Cardiac muscle cell (in vitro differentiated cells and primary cell): ENCODE measurements around the gene SELENOP. TPM values are rescaled to one million over a fixed set of nuclear protein-coding genes. Genes with fewer than 3 reads are reported as not detected.

ENCODE experiments used
- DNase-seq, 2 donors: peaks; one replicate each; pipeline versions ENCODE4 v3.0.0 to v3.0.0-alpha.2; 2010 to 2017; ENCODE audit warnings: low read depth in 1 of 2, low spot score in 1 of 2
- H3K27ac ChIP-seq: fragments of 200-600 bp; sonication (generic); 2 replicates; pipeline ENCODE4 v1.5.1; 2016
- H3K27me3 ChIP-seq: fragments of 200-600 bp; sonication (generic); 2 replicates; pipeline ENCODE4 v1.6.0; 2016; ENCODE audit warnings: control low read depth
- H3K36me3 ChIP-seq: fragments of 200-600 bp; sonication (generic); 2 replicates; pipeline ENCODE4 v1.5.1; 2016; ENCODE audit warnings: control low read depth
- H3K4me1 ChIP-seq: fragments of 200-600 bp; sonication (generic); 2 replicates; pipeline ENCODE4 v1.8.1; 2017; ENCODE audit warnings: low read depth, mild to moderate bottlenecking, mixed run types
- H3K4me3 ChIP-seq: fragments of 200-600 bp; sonication (generic); 2 replicates; pipeline ENCODE4 v1.5.1; 2016; ENCODE audit warnings: mild to moderate bottlenecking
- H3K9me3 ChIP-seq: fragments of 200-600 bp; sonication (generic); 2 replicates; pipeline ENCODE4 v1.5.1; 2017; ENCODE audit warnings: low read depth, mild to moderate bottlenecking, control low read depth
- CTCF ChIP-seq: IDR thresholded peaks from 2 replicates; pipeline ENCODE4 v1.5.1; 2012; ENCODE audit warnings: low read depth, mild to moderate bottlenecking, low read length
- polyA plus RNA-seq: library from polyadenylated mRNA; unstranded; fragments of >200 nt; fragmentation: Nextera tagmentation; extraction: Ambion mirVana; gene quantifications from 2 replicates; pipeline ENCODE4 v1.2.1, GENCODE V29; 2016
- total RNA-seq: library from RNA; depleted of rRNA; stranded (reverse); fragments of >200 nt; gene quantifications from 2 replicates; pipeline ENCODE4 v1.2.3, GENCODE V29; 2016

SELENOP gene
- total and polyA plus RNA-seq, 2 experiments from 2014 or later = 71.0 to 72.7 TPM

- no peaks in the 10 kb centered on the region for H3K9me3 ChIP-seq
- TF ChIP-seq CTCF = no peak
- no peak overlapping the region for H3K4me3 ChIP-seq
- no peak overlapping the region for H3K27ac ChIP-seq
- DNase-seq = no peak
- H3K36me3 ChIP-seq = no peaks in the 10 kb centered on the region
- H3K4me1 ChIP-seq = no peaks in the 10 kb centered on the region
- H3K27me3 ChIP-seq = no peaks in the 10 kb centered on the region
Observed at GRCh38 chr5:42760426-42760825, 51.3 kb downstream of the SELENOP start.

- H3K4me3 ChIP-seq = no peak overlapping the region
- no peak for DNase-seq
- H3K27me3 ChIP-seq = no peaks in the 10 kb centered on the region
- no peaks in the 10 kb centered on the region for H3K36me3 ChIP-seq
- no peak for TF ChIP-seq CTCF
- H3K4me1 ChIP-seq = no peaks in the 10 kb centered on the region
- no peaks in the 10 kb centered on the region for H3K9me3 ChIP-seq
- H3K27ac ChIP-seq = no peak overlapping the region
Observed at GRCh38 chr5:42759456-42759855, 52.2 kb downstream of the SELENOP start.

GRCh38 chr5:42756606-42757601 lies 54.8 kb downstream of the SELENOP start, which contains the start of gene CCDC152:
CCDC152 (plus strand) TSS chr5:42756818; CDS start chr5:42759122, 2,304 bp downstream.
- no peak within 1 kb of the TSS for H3K27ac ChIP-seq
- no peaks in the 10 kb centered on the region for H3K9me3 ChIP-seq
- H3K4me1 ChIP-seq = no peaks in the 10 kb centered on the region
- DNase-seq = peak; percentile 19 to 47
- no peak for TF ChIP-seq CTCF
- no peaks in the 10 kb centered on the region for H3K27me3 ChIP-seq
- H3K36me3 ChIP-seq = no peaks in the 10 kb centered on the region
- peak within 1 kb of the TSS; percentile 30 for H3K4me3 ChIP-seq

DNA sequence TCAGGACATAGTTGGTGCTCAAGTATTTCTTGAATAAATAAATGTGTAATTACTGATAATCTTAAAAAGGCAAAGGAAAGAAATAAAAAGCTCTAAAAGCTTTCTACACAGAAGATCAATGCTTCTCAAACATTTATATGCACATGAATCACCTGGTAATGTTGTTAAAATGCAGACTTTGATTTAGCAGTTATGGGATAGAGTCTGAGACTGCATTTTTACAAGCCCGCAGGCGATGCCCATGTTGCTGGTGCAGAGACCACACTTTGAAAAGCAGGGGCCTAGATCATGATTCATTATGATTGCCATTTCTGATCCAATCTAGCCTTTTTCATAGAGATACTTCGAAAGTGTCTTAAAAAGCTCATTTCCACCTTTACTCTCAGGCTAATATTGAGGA lies 58.6 kb downstream of the SELENOP start:
- no peak overlapping the region for H3K4me3 ChIP-seq
- no peak overlapping the region for H3K27ac ChIP-seq
- H3K9me3 ChIP-seq = no peaks in the 10 kb centered on the region
- no peaks in the 10 kb centered on the region for H3K36me3 ChIP-seq
- no peaks in the 10 kb centered on the region for H3K27me3 ChIP-seq
- TF ChIP-seq CTCF = no peak
- H3K4me1 ChIP-seq = no peaks in the 10 kb centered on the region
- no peak for DNase-seq

DNA sequence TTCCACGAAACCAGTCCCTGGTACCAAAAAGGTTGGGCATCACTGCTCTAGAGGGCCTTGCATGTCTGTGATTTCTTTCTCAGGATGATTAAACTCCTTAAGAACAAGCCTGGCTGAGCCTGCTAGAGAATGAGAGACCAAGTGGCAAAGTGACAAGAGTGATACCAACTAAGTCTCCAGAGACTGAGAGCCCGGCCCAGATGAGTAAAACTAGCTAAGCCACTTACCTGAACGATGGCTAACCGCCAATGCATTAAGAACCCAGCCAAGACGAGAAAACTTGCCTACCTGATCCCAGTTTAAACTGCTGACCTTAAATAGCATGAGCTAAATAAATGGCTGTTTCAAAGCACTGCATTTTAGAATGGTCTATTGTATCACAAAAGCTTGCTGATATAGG lies 60.6 kb downstream of the SELENOP start:
- no peak overlapping the region for H3K27ac ChIP-seq
- no peaks in the 10 kb centered on the region for H3K4me1 ChIP-seq
- no peak for DNase-seq
- H3K36me3 ChIP-seq = no peaks in the 10 kb centered on the region
- no peak overlapping the region for H3K4me3 ChIP-seq
- no peak for TF ChIP-seq CTCF
- no peaks in the 10 kb centered on the region for H3K27me3 ChIP-seq
- no peaks in the 10 kb centered on the region for H3K9me3 ChIP-seq
